Astrocyte of the spinal cord (primary cell): ENCODE data around the gene B4GALT6.
A peak's percentile ranks its signal among the peaks of the same experiment; 100 is the strongest.

Source experiments
- DNase-seq: peaks from one replicate; pipeline ENCODE4 v3.0.0; 2011; ENCODE audit warnings: low read depth, low spot score
- H3K4me3 ChIP-seq: 2 replicates; pipeline ENCODE4 v1.5.1; 2011; ENCODE audit warnings: low read depth, mild to moderate bottlenecking, low read length, moderate library complexity
- CTCF ChIP-seq: IDR thresholded peaks from 2 replicates; pipeline ENCODE4 v1.5.1; 2012; ENCODE audit warnings: low read depth, mild to moderate bottlenecking, low read length, inconsistent platforms
- in situ Hi-C: cut with HindIII; loops from 2 replicates; pipeline ENCODE4 v1.10.0; 2017; ENCODE audit warnings: low sequenced_read_pairs

Gene B4GALT6

GRCh38 chr18:31678425-31678824 is 6.0 kb downstream of the B4GALT6 start:
- TF ChIP-seq CTCF = no peak
- H3K4me3 ChIP-seq = no peak overlapping the region
- DNase-seq = no peak
- in situ Hi-C loops = no loop called here

GRCh38 chr18:31677592-31677991 is 6.8 kb downstream of the B4GALT6 start:
- in situ Hi-C loops = no loop called here
- TF ChIP-seq CTCF = no peak
- no peak overlapping the region for H3K4me3 ChIP-seq
- no peak for DNase-seq

GRCh38 chr18:31675404-31675803 is 9.0 kb downstream of the B4GALT6 start:
- TF ChIP-seq CTCF = no peak
- in situ Hi-C loops = no loop called here
- no peak overlapping the region for H3K4me3 ChIP-seq
- no peak for DNase-seq

- no peak for DNase-seq
- in situ Hi-C loops = no loop called here
- TF ChIP-seq CTCF = no peak
- H3K4me3 ChIP-seq = no peak overlapping the region
These were observed 11.7 kb downstream of the B4GALT6 start for GRCh38 chr18:31672628-31673135.

- no peak for TF ChIP-seq CTCF
- no peak overlapping the region for H3K4me3 ChIP-seq
- in situ Hi-C loops = no loop called here
- no peak for DNase-seq
These were observed 12.4 kb downstream of the B4GALT6 start for GRCh38 chr18:31671951-31672350.

GRCh38 chr18:31669541-31669940 is 14.8 kb downstream of the B4GALT6 start:
- in situ Hi-C loops = no loop called here
- TF ChIP-seq CTCF = no peak
- DNase-seq = no peak
- no peak overlapping the region for H3K4me3 ChIP-seq

- no peak for TF ChIP-seq CTCF
- no peak overlapping the region for H3K4me3 ChIP-seq
- in situ Hi-C loops = no loop called here
- peak; percentile 26 for DNase-seq
These were observed 17.2 kb downstream of the B4GALT6 start for GRCh38 chr18:31667185-31667584.
